ENCODE results near the gene CNOT6. TPM values are rescaled to one million over a fixed set of nuclear protein-coding genes. Genes with fewer than 3 reads are reported as not detected.

The CNOT6 gene
- total RNA-seq, 1 experiment from 2014 or later: 32.8 TPM

- H3K36me3 ChIP-seq (ENCODE audit: control insufficient read depth, insufficient read depth, low read length): no peaks in the 10 kb centered on the region; the same call in 1 of the 2 replicates
- ATAC-seq (no peak), DNase-seq (ENCODE audit: low read depth, low spot score) (no peak)
- no peak overlapping the region for H3K27ac ChIP-seq (ENCODE audit: low read length)
- intact Hi-C loops (cut with micrococcal nuclease; ENCODE audit: unreplicated experiment): no loop called here
- peaks cover 12% of the 10 kb centered on the region for H3K4me1 ChIP-seq (ENCODE audit: control insufficient read depth, insufficient read depth, low read length)
- no peaks in the 10 kb centered on the region for H3K27me3 ChIP-seq (ENCODE audit: control insufficient read depth, insufficient read depth, low read length)
- ChIA-PET POLR2A (no interaction called here), CTCF (no interaction called here)
- H3K4me3 ChIP-seq (ENCODE audit: low read depth in 2 of 2, low read length in 2 of 2): no peak overlapping the region
- TF ChIP-seq SIN3A (IDR thresholded peaks at IDR 0.05; ENCODE audit: borderline replicate concordance, insufficient read depth, low read depth, low read length) (no peak), REST (IDR thresholded peaks at IDR 0.05; ENCODE audit: insufficient read depth in 1 of 2, low read depth in 2 of 2, low read length in 1 of 2) (no peak), POLR2AphosphoS5 (IDR thresholded peaks at IDR 0.05; ENCODE audit: low read depth, low read length) (no peak), TCF7L2 (IDR thresholded peaks at IDR 0.05; ENCODE audit: low read depth, low read length) (no peak), CTCF (IDR thresholded peaks at IDR 0.05) (no peak)
- H3K9me3 ChIP-seq (ENCODE audit: control insufficient read depth, insufficient read depth, low read depth, low read length): no peaks in the 10 kb centered on the region
- in situ Hi-C loops (cut with HindIII; ENCODE audit: low pct_unique_long_range_greater_than_20kb, low sequenced_read_pairs): no loop called here
- BruUV-seq (replicated peaks): no TSS peak
These were observed 4.2 kb downstream of the CNOT6 start for GRCh38 chr5:180498378-180498777.

- in situ Hi-C loops (cut with HindIII; ENCODE audit: low pct_unique_long_range_greater_than_20kb, low sequenced_read_pairs) (no loop called here), intact Hi-C loops (cut with micrococcal nuclease; ENCODE audit: unreplicated experiment) (no loop called here)
- Histone ChIP-seq H3K36me3 (ENCODE audit: control insufficient read depth, insufficient read depth, low read length) (no peaks in the 10 kb centered on the region; the same call in 1 of the 2 replicates), H3K9me3 (ENCODE audit: control insufficient read depth, insufficient read depth, low read depth, low read length) (no peaks in the 10 kb centered on the region), H3K4me1 (ENCODE audit: control insufficient read depth, insufficient read depth, low read length) (peaks cover 12% of the 10 kb centered on the region), H3K27me3 (ENCODE audit: control insufficient read depth, insufficient read depth, low read length) (no peaks in the 10 kb centered on the region), H3K27ac (ENCODE audit: low read length) (no peak overlapping the region), H3K4me3 (ENCODE audit: low read depth in 2 of 2, low read length in 2 of 2) (no peak overlapping the region)
- no TSS peak for BruUV-seq (replicated peaks)
- CTCF ChIA-PET: interaction anchor here (0.5 kb wide), 1 partner anchor 168 kb away, joined by 5 read pairs; no protein-coding TSS in a partner anchor
- ATAC-seq: no peak
- TF ChIP-seq REST (IDR thresholded peaks at IDR 0.05; ENCODE audit: insufficient read depth in 1 of 2, low read depth in 2 of 2, low read length in 1 of 2): no peak
- TF ChIP-seq TCF7L2 (IDR thresholded peaks at IDR 0.05; ENCODE audit: low read depth, low read length): no peak
- TF ChIP-seq POLR2AphosphoS5 (IDR thresholded peaks at IDR 0.05; ENCODE audit: low read depth, low read length): no peak
- no peak for TF ChIP-seq SIN3A (IDR thresholded peaks at IDR 0.05; ENCODE audit: borderline replicate concordance, insufficient read depth, low read depth, low read length)
- no peak for TF ChIP-seq CTCF (IDR thresholded peaks at IDR 0.05)
- POLR2A ChIA-PET: no interaction called here
- DNase-seq (ENCODE audit: low read depth, low spot score): no peak
These were observed 5.5 kb downstream of the CNOT6 start for GRCh38 chr5:180499684-180500083.
